Activated naive CD4-positive, alpha-beta T cell treated with Interleukin-2 at 50 U/mL for 16 hours (primary cell): ENCODE results near the gene BEAN1.

Experiments used
- DNase-seq: peaks from one replicate; pipeline ENCODE4 v3.0.0-alpha.2; 2020

BEAN1 gene

GRCh38 chr16:66471716-66472393, 44.8 kb downstream of the BEAN1 start:
- DNase-seq: no peak

- no peak for DNase-seq
Observed at GRCh38 chr16:66473051-66473571, 46.0 kb downstream of the BEAN1 start.

- no peak for DNase-seq
Observed at GRCh38 chr16:66473654-66474519, 46.8 kb downstream of the BEAN1 start.

- DNase-seq: peak; percentile 58
Observed at GRCh38 chr16:66474750-66475199, 47.7 kb downstream of the BEAN1 start.

GRCh38 chr16:66475232-66475631, 48.1 kb downstream of the BEAN1 start:
- DNase-seq: no peak

GRCh38 chr16:66476328-66477027, 49.4 kb downstream of the BEAN1 start:
- DNase-seq: peak; percentile 70

- DNase-seq: no peak
Observed at GRCh38 chr16:66477028-66477515, 50.0 kb downstream of the BEAN1 start.

- peak; percentile 85 for DNase-seq
Observed at GRCh38 chr16:66478733-66479511, 51.8 kb downstream of the BEAN1 start.

GRCh38 chr16:66479661-66480264, 52.7 kb downstream of the BEAN1 start:
- DNase-seq: no peak

GRCh38 chr16:66480265-66481080, 53.4 kb downstream of the BEAN1 start:
- no peak for DNase-seq

- no peak for DNase-seq
Observed at GRCh38 chr16:66481081-66481942, 54.2 kb downstream of the BEAN1 start.

- no peak for DNase-seq
Observed at GRCh38 chr16:66481943-66482390, 54.9 kb downstream of the BEAN1 start.

GRCh38 chr16:66483689-66484452, 56.8 kb downstream of the BEAN1 start:
- peak; percentile 75 for DNase-seq

GRCh38 chr16:66484453-66485213, 57.5 kb downstream of the BEAN1 start:
- no peak for DNase-seq

GRCh38 chr16:66485376-66485775, 58.3 kb downstream of the BEAN1 start:
- no peak for DNase-seq

GRCh38 chr16:66486199-66486772, 59.2 kb downstream of the BEAN1 start:
- DNase-seq: no peak

GRCh38 chr16:66486773-66487579, 59.9 kb downstream of the BEAN1 start:
- no peak for DNase-seq
